Measurements from ENCODE around the gene CDK18.

DNA sequence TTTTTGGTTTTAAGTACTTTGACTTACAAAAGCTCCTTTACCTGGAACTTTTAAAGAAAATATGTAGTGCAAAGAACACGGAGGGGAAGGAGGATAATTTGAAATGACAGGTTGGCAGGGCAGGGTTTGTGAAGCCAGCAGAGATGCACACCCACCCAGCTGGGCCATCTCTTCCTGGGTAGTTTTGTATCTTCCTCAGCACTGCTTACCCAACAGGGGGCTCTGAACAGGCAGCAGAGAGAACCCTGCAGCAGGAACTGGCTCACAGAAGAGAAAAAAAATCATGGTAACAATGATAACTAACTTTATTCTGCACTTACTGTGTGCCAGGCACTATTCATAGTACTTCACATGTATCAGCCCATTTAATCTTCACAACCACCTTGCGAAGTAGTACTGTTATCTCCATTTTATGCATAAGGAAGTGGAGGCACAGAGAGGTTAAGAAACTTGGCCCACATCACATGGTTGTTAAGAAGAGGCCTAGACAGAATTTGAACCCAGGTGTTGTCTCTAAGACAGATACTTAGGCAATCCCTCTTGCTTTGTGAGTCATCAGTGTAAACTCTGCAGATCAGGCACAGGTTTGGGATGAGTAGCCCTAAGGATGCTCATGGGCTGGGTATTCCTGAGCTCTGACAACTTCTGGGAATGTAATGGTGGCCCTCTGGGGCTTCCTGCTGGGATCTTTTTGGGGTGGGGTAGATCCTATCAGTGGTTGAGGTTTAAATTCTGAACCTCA is 66.5 kb downstream of the CDK18 start:
- TF ChIP-seq, protein P1, sequence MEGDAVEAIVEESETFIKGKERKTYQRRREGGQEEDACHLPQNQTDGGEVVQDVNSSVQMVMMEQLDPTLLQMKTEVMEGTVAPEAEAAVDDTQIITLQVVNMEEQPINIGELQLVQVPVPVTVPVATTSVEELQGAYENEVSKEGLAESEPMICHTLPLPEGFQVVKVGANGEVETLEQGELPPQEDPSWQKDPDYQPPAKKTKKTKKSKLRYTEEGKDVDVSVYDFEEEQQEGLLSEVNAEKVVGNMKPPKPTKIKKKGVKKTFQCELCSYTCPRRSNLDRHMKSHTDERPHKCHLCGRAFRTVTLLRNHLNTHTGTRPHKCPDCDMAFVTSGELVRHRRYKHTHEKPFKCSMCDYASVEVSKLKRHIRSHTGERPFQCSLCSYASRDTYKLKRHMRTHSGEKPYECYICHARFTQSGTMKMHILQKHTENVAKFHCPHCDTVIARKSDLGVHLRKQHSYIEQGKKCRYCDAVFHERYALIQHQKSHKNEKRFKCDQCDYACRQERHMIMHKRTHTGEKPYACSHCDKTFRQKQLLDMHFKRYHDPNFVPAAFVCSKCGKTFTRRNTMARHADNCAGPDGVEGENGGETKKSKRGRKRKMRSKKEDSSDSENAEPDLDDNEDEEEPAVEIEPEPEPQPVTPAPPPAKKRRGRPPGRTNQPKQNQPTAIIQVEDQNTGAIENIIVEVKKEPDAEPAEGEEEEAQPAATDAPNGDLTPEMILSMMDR (IDR thresholded peaks at IDR 0.05), result no peak
- TF ChIP-seq POLR2A (IDR thresholded peaks at IDR 0.05) (no peak), EP300 (IDR thresholded peaks at IDR 0.05) (no peak), POLR2AphosphoS5 (IDR thresholded peaks at IDR 0.05) (no peak)

Data from upper lobe of left lung (tissue), 4 donors.